SK-N-SH treated with all-trans-retinoic acid at 6 μM for 48 hours (cell line): Measurements from ENCODE around the gene BBS1.

Experiments used
- ARNTL ChIP-seq: fragments of 450-650 bp; formaldehyde crosslinking; IDR thresholded peaks from 2 replicates; pipeline ENCODE4 v1.5.0; 2020; ENCODE audit warnings: low read depth, mild to moderate bottlenecking, moderate library complexity, borderline replicate concordance
- CREB5 ChIP-seq: fragments of 250-450 bp; sonication (Bioruptor Pico); IDR thresholded peaks from 2 replicates; pipeline ENCODE4 v1.5.1; 2020; ENCODE audit warnings: low read depth, mild to moderate bottlenecking, moderate library complexity
- ESRRG ChIP-seq: fragments of 250-450 bp; sonication (Bioruptor Pico); IDR thresholded peaks from 2 replicates; pipeline ENCODE4 v1.6.1; 2021; ENCODE audit warnings: mild to moderate bottlenecking
- OSR1 ChIP-seq: fragments of 250-450 bp; sonication (Bioruptor Pico); IDR thresholded peaks from 2 replicates; pipeline ENCODE4 v1.8.0; 2022; ENCODE audit warnings: moderate library complexity, mild to moderate bottlenecking, inconsistent platforms
- POU6F1 ChIP-seq: fragments of 250-450 bp; sonication (Bioruptor Pico); IDR thresholded peaks from 2 replicates; pipeline ENCODE4 v1.8.0; 2021; ENCODE audit warnings: low read depth, mild to moderate bottlenecking, moderate library complexity, borderline replicate concordance
- PPARA ChIP-seq: fragments of 250-450 bp; sonication (Bioruptor Pico); IDR thresholded peaks from 2 replicates; pipeline ENCODE4 v1.5.0; 2020; ENCODE audit warnings: mild to moderate bottlenecking, borderline replicate concordance
- RARB ChIP-seq: fragments of 250-450 bp; sonication (Bioruptor Pico); IDR thresholded peaks from 2 replicates; pipeline ENCODE4 v1.8.0; 2021; ENCODE audit warnings: mild to moderate bottlenecking, moderate library complexity
- TCF4 ChIP-seq: fragments of 250-450 bp; sonication (Bioruptor Pico); IDR thresholded peaks from 2 replicates; pipeline ENCODE4 v1.8.0; 2021; ENCODE audit warnings: mild to moderate bottlenecking, moderate library complexity, borderline replicate concordance
- TSHZ2 ChIP-seq: fragments of 250-450 bp; sonication (Bioruptor Pico); IDR thresholded peaks from 2 replicates; pipeline ENCODE4 v1.5.0; 2020; ENCODE audit warnings: mild to moderate bottlenecking, moderate library complexity
- ZFP3 ChIP-seq: fragments of 250-450 bp; sonication (Bioruptor Pico); IDR thresholded peaks from 2 replicates; pipeline ENCODE4 v1.5.0; 2020; ENCODE audit warnings: mild to moderate bottlenecking, moderate library complexity
- ZNF70 ChIP-seq: fragments of 450-650 bp; formaldehyde crosslinking; IDR thresholded peaks from 2 replicates; pipeline ENCODE4 v1.5.0; 2020; ENCODE audit warnings: mild to moderate bottlenecking, moderate library complexity
- ZNF8 ChIP-seq: fragments of 450-650 bp; formaldehyde crosslinking; IDR thresholded peaks from 2 replicates; pipeline ENCODE4 v1.5.0; 2020; ENCODE audit warnings: mild to moderate bottlenecking, moderate library complexity

GRCh38 chr11:66492161-66492865, 18.1 kb upstream of the BBS1 start:
- TF ChIP-seq RARB: no peak
- no peak for TF ChIP-seq OSR1
- TF ChIP-seq ZFP3 (CRISPR knock-in tag): no peak
- TF ChIP-seq ZNF8: no peak
- no peak for TF ChIP-seq ARNTL
- no peak for TF ChIP-seq POU6F1 (CRISPR knock-in tag)
- no peak for TF ChIP-seq ZNF70 (CRISPR knock-in tag)
- no peak for TF ChIP-seq TCF4 (CRISPR knock-in tag)
- TF ChIP-seq CREB5 (CRISPR knock-in tag): no peak
- TF ChIP-seq ESRRG (CRISPR knock-in tag): no peak
- no peak for TF ChIP-seq PPARA (CRISPR knock-in tag)
- no peak for TF ChIP-seq TSHZ2
